Endothelial cell (in vitro differentiated cells): ENCODE data around the gene SNTB2. TPM values are rescaled to one million over a fixed set of nuclear protein-coding genes. Genes with fewer than 3 reads are reported as not detected.

ENCODE experiments used
- DNase-seq: peaks from one replicate; pipeline ENCODE4 v3.0.0; 2021; ENCODE audit warnings: low spot score
- H3K27ac Mint-ChIP-seq: one replicate; pipeline ENCODE4 v1.8.0; 2021; ENCODE audit warnings: mixed read lengths, inconsistent platforms; ENCODE audit not compliant: unreplicated experiment
- H3K27me3 Mint-ChIP-seq: one replicate; pipeline ENCODE4 v1.8.0; 2021; ENCODE audit warnings: mild to moderate bottlenecking, moderate library complexity, mixed read lengths, inconsistent platforms; ENCODE audit not compliant: unreplicated experiment
- H3K36me3 Mint-ChIP-seq: one replicate; pipeline ENCODE4 v1.8.0; 2021; ENCODE audit warnings: mild to moderate bottlenecking, low read depth, mixed read lengths, inconsistent platforms; ENCODE audit not compliant: unreplicated experiment
- H3K4me1 Mint-ChIP-seq: one replicate; pipeline ENCODE4 v1.8.0; 2021; ENCODE audit warnings: mild to moderate bottlenecking, mixed read lengths, inconsistent platforms; ENCODE audit not compliant: unreplicated experiment
- H3K4me3 Mint-ChIP-seq: one replicate; pipeline ENCODE4 v1.8.0; 2021; ENCODE audit warnings: mild to moderate bottlenecking, mixed read lengths, inconsistent platforms; ENCODE audit not compliant: unreplicated experiment
- H3K9me3 Mint-ChIP-seq: one replicate; pipeline ENCODE4 v1.8.0; 2021; ENCODE audit warnings: mixed read lengths, inconsistent platforms; ENCODE audit not compliant: unreplicated experiment
- total RNA-seq: library from RNA; stranded (reverse); fragmentation: NEBNext Ultra II Directional; extraction: Animal tissue kit (Norgen Biotek cat#: 25700); gene quantifications from one replicate; pipeline ENCODE4 v1.2.1, GENCODE V29; 2021; ENCODE audit not compliant: unreplicated experiment
- TF ChIP-seq, protein P1 (sequence below): fragments of 200-600 bp; sonication (generic); IDR thresholded peaks from one replicate; pipeline ENCODE4 v1.5.0; 2021; ENCODE audit warnings: antibody characterized with exemption; ENCODE audit not compliant: unreplicated experiment

SNTB2 gene
- total RNA-seq, 1 donor from 2014 or later = 16.8 TPM

DNA sequence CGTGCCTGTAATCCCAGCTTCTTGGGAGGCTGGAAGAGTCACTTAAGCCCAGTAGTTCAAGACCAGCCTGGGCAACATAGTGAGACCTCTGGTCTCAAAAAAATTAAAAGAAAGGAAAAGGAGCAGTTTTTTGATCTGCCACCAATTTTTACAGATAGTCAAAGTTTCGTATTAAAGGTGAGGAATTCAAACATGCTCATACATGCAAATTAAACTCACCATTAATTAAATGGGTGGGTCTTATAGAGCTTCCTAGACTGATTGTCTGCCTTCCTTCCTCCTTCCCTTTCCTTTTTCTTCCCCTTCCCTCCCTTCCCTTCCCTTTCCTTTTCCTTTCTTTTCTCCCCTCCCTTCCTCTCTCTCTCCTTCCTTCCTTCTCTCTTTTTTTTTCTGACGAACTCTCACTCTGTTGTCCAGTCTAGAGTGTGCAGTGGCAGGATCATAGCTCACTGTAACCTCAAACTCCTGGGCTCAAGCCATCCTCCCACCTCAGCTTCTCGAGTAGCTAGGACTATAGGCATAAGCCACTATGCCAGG lies 87.8 kb downstream of the SNTB2 start:
- no peak overlapping the region for H3K27ac Mint-ChIP-seq
- TF ChIP-seq, protein P1, sequence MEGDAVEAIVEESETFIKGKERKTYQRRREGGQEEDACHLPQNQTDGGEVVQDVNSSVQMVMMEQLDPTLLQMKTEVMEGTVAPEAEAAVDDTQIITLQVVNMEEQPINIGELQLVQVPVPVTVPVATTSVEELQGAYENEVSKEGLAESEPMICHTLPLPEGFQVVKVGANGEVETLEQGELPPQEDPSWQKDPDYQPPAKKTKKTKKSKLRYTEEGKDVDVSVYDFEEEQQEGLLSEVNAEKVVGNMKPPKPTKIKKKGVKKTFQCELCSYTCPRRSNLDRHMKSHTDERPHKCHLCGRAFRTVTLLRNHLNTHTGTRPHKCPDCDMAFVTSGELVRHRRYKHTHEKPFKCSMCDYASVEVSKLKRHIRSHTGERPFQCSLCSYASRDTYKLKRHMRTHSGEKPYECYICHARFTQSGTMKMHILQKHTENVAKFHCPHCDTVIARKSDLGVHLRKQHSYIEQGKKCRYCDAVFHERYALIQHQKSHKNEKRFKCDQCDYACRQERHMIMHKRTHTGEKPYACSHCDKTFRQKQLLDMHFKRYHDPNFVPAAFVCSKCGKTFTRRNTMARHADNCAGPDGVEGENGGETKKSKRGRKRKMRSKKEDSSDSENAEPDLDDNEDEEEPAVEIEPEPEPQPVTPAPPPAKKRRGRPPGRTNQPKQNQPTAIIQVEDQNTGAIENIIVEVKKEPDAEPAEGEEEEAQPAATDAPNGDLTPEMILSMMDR = no peak
- DNase-seq = no peak
- peaks cover 4% of the 10 kb centered on the region for H3K36me3 Mint-ChIP-seq
- H3K27me3 Mint-ChIP-seq = no peaks in the 10 kb centered on the region
- peaks cover 3% of the 10 kb centered on the region for H3K9me3 Mint-ChIP-seq
- H3K4me1 Mint-ChIP-seq = peaks cover 3% of the 10 kb centered on the region
- no peak overlapping the region for H3K4me3 Mint-ChIP-seq

DNA sequence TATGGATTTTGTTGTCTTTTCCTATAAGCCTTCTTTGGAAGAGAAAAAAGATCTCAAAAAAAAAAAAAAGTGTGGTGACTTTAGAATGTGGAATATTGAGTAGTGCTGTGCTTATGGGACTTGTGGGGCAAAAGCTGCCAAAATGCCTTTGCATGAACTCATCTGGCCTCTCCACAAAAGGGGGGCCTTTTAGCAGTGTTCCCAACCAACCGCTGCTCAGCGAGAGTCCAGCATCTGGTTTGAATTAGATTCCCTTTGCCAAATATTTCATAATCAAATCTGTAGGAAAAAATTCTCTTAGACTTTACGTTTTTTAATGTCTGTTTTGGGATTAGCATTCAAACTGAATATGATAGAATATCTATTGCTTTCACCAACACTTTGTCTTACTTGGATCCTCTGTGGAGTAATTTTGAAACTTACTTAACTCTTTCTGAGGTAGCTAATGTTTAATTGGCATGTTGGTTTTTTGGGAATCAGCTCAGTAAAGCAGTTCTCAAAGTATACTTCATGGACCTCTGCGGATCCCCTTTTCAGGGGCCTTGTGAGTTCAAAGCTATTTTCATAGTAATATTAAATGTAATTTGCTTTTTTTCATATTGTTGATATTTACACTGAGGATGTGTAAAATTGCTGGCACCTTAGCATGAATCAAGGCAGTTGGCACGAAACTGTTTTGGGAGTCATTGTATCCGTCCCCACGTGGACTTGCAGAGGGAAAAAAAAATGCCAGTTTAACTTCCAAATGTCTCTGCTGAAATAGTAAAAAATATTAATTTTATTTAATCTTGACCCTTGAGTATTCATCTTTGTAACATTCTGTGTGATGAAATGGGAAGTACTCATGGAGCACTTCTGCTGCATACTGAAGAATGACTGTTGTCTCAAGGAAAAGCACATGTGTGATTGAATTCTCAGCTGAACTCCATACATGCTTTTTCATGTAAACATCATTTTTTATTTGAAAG lies 89.5 kb downstream of the SNTB2 start:
- TF ChIP-seq, protein P1 = no peak
- Mint-ChIP-seq H3K9me3 (peaks cover 3% of the 10 kb centered on the region), H3K27me3 (no peaks in the 10 kb centered on the region), H3K27ac (no peak overlapping the region), H3K4me3 (no peak overlapping the region), H3K36me3 (peaks cover 4% of the 10 kb centered on the region), H3K4me1 (peaks cover 3% of the 10 kb centered on the region)
- no peak for DNase-seq

DNA sequence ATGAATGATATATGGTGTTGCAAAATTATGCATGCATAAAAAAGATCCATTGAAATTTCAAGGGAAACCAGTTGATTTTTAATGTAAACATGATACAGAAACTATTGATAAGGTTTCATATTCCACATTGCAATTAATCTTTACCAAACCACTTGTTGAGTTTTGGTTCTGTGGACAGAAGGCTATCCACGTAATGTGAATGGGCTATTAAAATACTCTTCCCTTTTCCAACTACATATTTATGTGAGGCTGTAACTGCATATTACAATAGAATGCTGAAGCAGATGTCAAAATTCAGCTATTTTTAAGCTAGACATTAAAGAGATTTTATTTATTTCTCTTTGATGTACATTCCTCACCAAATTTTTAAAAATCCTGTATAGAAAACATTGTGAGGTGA lies 90.4 kb downstream of the SNTB2 start:
- Mint-ChIP-seq H3K27me3 (no peaks in the 10 kb centered on the region), H3K27ac (no peak overlapping the region), H3K36me3 (no peaks in the 10 kb centered on the region), H3K9me3 (peaks cover 3% of the 10 kb centered on the region), H3K4me3 (no peak overlapping the region), H3K4me1 (peaks cover 3% of the 10 kb centered on the region)
- TF ChIP-seq, protein P1 = no peak
- no peak for DNase-seq

DNA sequence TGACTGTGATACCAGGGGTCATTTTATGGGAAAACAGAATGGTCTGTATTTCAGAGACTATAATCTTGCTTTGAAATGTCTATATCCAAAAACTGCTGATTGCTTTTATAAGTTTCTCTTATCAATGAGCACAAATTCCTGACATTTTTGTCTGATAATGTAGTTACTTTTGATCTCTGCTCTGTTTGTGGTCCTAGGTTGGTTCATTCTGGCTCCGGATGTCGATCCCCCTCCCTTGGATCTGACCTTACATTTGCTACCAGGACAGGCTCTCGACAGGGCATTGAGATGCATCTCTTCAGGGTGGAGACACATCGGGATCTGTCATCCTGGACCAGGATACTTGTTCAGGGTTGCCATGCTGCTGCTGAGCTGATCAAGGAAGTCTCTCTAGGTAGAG lies 96.9 kb downstream of the SNTB2 start:
- TF ChIP-seq, protein P1 = no peak
- no peaks in the 10 kb centered on the region for H3K9me3 Mint-ChIP-seq
- no peaks in the 10 kb centered on the region for H3K4me1 Mint-ChIP-seq
- H3K27ac Mint-ChIP-seq = no peak overlapping the region
- no peaks in the 10 kb centered on the region for H3K36me3 Mint-ChIP-seq
- no peak overlapping the region for H3K4me3 Mint-ChIP-seq
- DNase-seq = no peak
- H3K27me3 Mint-ChIP-seq = no peaks in the 10 kb centered on the region

DNA sequence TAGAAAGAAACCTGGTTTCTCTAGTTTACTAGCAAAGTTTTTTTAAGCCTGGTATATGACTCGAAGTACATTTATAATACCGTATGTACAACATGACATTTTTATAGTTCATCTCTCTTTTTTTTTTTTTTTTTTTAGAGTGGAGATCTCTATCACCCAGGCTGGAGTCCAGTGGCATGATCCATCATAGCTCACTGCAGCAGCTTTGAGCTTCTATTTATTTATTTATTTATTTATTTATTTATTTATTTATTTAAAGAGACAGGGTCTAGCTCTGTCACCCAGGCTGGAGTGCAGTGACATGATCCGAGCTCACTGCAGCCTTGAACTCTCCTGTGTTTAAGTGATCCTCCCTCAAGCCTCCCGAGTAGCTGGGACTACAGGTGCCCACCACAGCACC lies 98.3 kb downstream of the SNTB2 start:
- Mint-ChIP-seq H3K27me3 (no peaks in the 10 kb centered on the region), H3K27ac (no peak overlapping the region), H3K9me3 (no peaks in the 10 kb centered on the region), H3K36me3 (no peaks in the 10 kb centered on the region), H3K4me1 (no peaks in the 10 kb centered on the region), H3K4me3 (no peak overlapping the region)
- DNase-seq = no peak
- TF ChIP-seq, protein P1 = no peak
